ENCODE results near the gene FGF12.

FGF12 gene

GRCh38 chr3:192128922-192129321 is 598.4 kb downstream of the FGF12 start:
- Histone ChIP-seq H3K9ac (ENCODE audit: low read length) (no peak overlapping the region), H3K4me3 (ENCODE audit: insufficient read depth in 1 of 2, low read depth in 1 of 2, low read length in 2 of 2) (no peak overlapping the region), H3K4me2 (ENCODE audit: low read length, poor library complexity, severe bottlenecking) (no peak overlapping the region), H3K9me3 (ENCODE audit: control insufficient read depth, low read length) (no peaks in the 10 kb centered on the region), H3K23ac (ENCODE audit: low read length in 2 of 2) (no peak overlapping the region), H2BK15ac (ENCODE audit: low read depth, poor library complexity, severe bottlenecking) (no peak overlapping the region), H2AFZ (ENCODE audit: low read depth, low read length) (no peak overlapping the region), H3K27me3 (ENCODE audit: control insufficient read depth in 1 of 2, insufficient read depth in 1 of 2, low read length in 2 of 2) (no peaks in the 10 kb centered on the region), H2BK120ac (ENCODE audit: low read depth, low read length) (no peak overlapping the region), H3K18ac (ENCODE audit: low read depth in 1 of 2, low read length in 2 of 2) (no peak overlapping the region), H3K14ac (ENCODE audit: low read length in 2 of 2) (no peak overlapping the region), H2BK5ac (ENCODE audit: low read depth, low read length, poor library complexity, severe bottlenecking) (no peak overlapping the region), H2AK5ac (ENCODE audit: low read length, severe bottlenecking) (no peak overlapping the region), H3K27ac (ENCODE audit: low read length, poor library complexity, severe bottlenecking) (no peak overlapping the region), H3K4ac (ENCODE audit: low read depth in 1 of 2, low read length in 2 of 2) (no peak overlapping the region), H3K4me1 (ENCODE audit: control insufficient read depth, insufficient read depth, low read depth, low read length) (no peaks in the 10 kb centered on the region), H4K91ac (ENCODE audit: low read length) (no peak overlapping the region), H3K36me3 (ENCODE audit: control insufficient read depth in 1 of 2, insufficient read depth in 2 of 2, low read depth in 1 of 2, low read length in 2 of 2) (no peaks in the 10 kb centered on the region), H4K8ac (ENCODE audit: low read length) (no peak overlapping the region), H2BK12ac (ENCODE audit: low read length in 2 of 2) (no peak overlapping the region), H3K79me1 (replicated peaks; ENCODE audit: low read length, poor library complexity, severe bottlenecking) (no peaks in the 10 kb centered on the region)
- DNase-seq = no peak
- WGBS = 59% methylated on average over 3 of the region's 4 CpGs

GRCh38 chr3:192128060-192128459 is 599.3 kb downstream of the FGF12 start:
- H3K4ac ChIP-seq (ENCODE audit: low read depth in 1 of 2, low read length in 2 of 2) = no peak overlapping the region
- no peak overlapping the region for H3K4me2 ChIP-seq (ENCODE audit: low read length, poor library complexity, severe bottlenecking)
- H3K9ac ChIP-seq (ENCODE audit: low read length) = no peak overlapping the region
- no peak overlapping the region for H3K27ac ChIP-seq (ENCODE audit: low read length, poor library complexity, severe bottlenecking)
- no peaks in the 10 kb centered on the region for H3K27me3 ChIP-seq (ENCODE audit: control insufficient read depth in 1 of 2, insufficient read depth in 1 of 2, low read length in 2 of 2)
- H4K8ac ChIP-seq (ENCODE audit: low read length) = no peak overlapping the region
- H2BK120ac ChIP-seq (ENCODE audit: low read depth, low read length) = no peak overlapping the region
- H2AK5ac ChIP-seq (ENCODE audit: low read length, severe bottlenecking) = no peak overlapping the region
- H3K4me3 ChIP-seq (ENCODE audit: insufficient read depth in 1 of 2, low read depth in 1 of 2, low read length in 2 of 2) = no peak overlapping the region
- no CpG with 5 or more reads among the region's 4 CpGs for WGBS
- H3K79me1 ChIP-seq (replicated peaks; ENCODE audit: low read length, poor library complexity, severe bottlenecking) = no peaks in the 10 kb centered on the region
- no peak overlapping the region for H3K23ac ChIP-seq (ENCODE audit: low read length in 2 of 2)
- no peaks in the 10 kb centered on the region for H3K9me3 ChIP-seq (ENCODE audit: control insufficient read depth, low read length)
- H2BK15ac ChIP-seq (ENCODE audit: low read depth, poor library complexity, severe bottlenecking) = no peak overlapping the region
- no peak overlapping the region for H2BK5ac ChIP-seq (ENCODE audit: low read depth, low read length, poor library complexity, severe bottlenecking)
- no peak overlapping the region for H3K14ac ChIP-seq (ENCODE audit: low read length in 2 of 2)
- H3K36me3 ChIP-seq (ENCODE audit: control insufficient read depth in 1 of 2, insufficient read depth in 2 of 2, low read depth in 1 of 2, low read length in 2 of 2) = no peaks in the 10 kb centered on the region
- H2BK12ac ChIP-seq (ENCODE audit: low read length in 2 of 2) = no peak overlapping the region
- H4K91ac ChIP-seq (ENCODE audit: low read length) = no peak overlapping the region
- no peak overlapping the region for H2AFZ ChIP-seq (ENCODE audit: low read depth, low read length)
- H3K18ac ChIP-seq (ENCODE audit: low read depth in 1 of 2, low read length in 2 of 2) = no peak overlapping the region
- DNase-seq = no peak
- H3K4me1 ChIP-seq (ENCODE audit: control insufficient read depth, insufficient read depth, low read depth, low read length) = no peaks in the 10 kb centered on the region

- Histone ChIP-seq H3K27me3 (ENCODE audit: control insufficient read depth in 1 of 2, insufficient read depth in 1 of 2, low read length in 2 of 2) (no peaks in the 10 kb centered on the region), H3K4me2 (ENCODE audit: low read length, poor library complexity, severe bottlenecking) (no peak overlapping the region), H2AFZ (ENCODE audit: low read depth, low read length) (no peak overlapping the region), H3K4me1 (ENCODE audit: control insufficient read depth, insufficient read depth, low read depth, low read length) (no peaks in the 10 kb centered on the region), H3K18ac (ENCODE audit: low read depth in 1 of 2, low read length in 2 of 2) (no peak overlapping the region), H3K27ac (ENCODE audit: low read length, poor library complexity, severe bottlenecking) (no peak overlapping the region), H2BK5ac (ENCODE audit: low read depth, low read length, poor library complexity, severe bottlenecking) (no peak overlapping the region), H2AK5ac (ENCODE audit: low read length, severe bottlenecking) (no peak overlapping the region), H3K14ac (ENCODE audit: low read length in 2 of 2) (no peak overlapping the region), H3K4ac (ENCODE audit: low read depth in 1 of 2, low read length in 2 of 2) (no peak overlapping the region), H3K36me3 (ENCODE audit: control insufficient read depth in 1 of 2, insufficient read depth in 2 of 2, low read depth in 1 of 2, low read length in 2 of 2) (no peaks in the 10 kb centered on the region), H2BK120ac (ENCODE audit: low read depth, low read length) (no peak overlapping the region), H3K9me3 (ENCODE audit: control insufficient read depth, low read length) (no peaks in the 10 kb centered on the region), H4K91ac (ENCODE audit: low read length) (no peak overlapping the region), H2BK12ac (ENCODE audit: low read length in 2 of 2) (no peak overlapping the region), H2BK15ac (ENCODE audit: low read depth, poor library complexity, severe bottlenecking) (no peak overlapping the region), H3K4me3 (ENCODE audit: insufficient read depth in 1 of 2, low read depth in 1 of 2, low read length in 2 of 2) (no peak overlapping the region), H3K79me1 (replicated peaks; ENCODE audit: low read length, poor library complexity, severe bottlenecking) (no peaks in the 10 kb centered on the region), H4K8ac (ENCODE audit: low read length) (no peak overlapping the region), H3K9ac (ENCODE audit: low read length) (no peak overlapping the region), H3K23ac (ENCODE audit: low read length in 2 of 2) (no peak overlapping the region)
- no peak for DNase-seq
- 93% methylated on average over 13 of the region's 13 CpGs for WGBS
Observed at GRCh38 chr3:192122832-192123594, 604.3 kb downstream of the FGF12 start.

GRCh38 chr3:192121923-192122322 is 605.4 kb downstream of the FGF12 start:
- no peak overlapping the region for H3K14ac ChIP-seq (ENCODE audit: low read length in 2 of 2)
- H2BK120ac ChIP-seq (ENCODE audit: low read depth, low read length) = no peak overlapping the region
- no peak overlapping the region for H2AFZ ChIP-seq (ENCODE audit: low read depth, low read length)
- H3K4me1 ChIP-seq (ENCODE audit: control insufficient read depth, insufficient read depth, low read depth, low read length) = no peaks in the 10 kb centered on the region
- H3K9me3 ChIP-seq (ENCODE audit: control insufficient read depth, low read length) = no peaks in the 10 kb centered on the region
- H2BK12ac ChIP-seq (ENCODE audit: low read length in 2 of 2) = no peak overlapping the region
- H3K4me2 ChIP-seq (ENCODE audit: low read length, poor library complexity, severe bottlenecking) = no peak overlapping the region
- no peak overlapping the region for H2AK5ac ChIP-seq (ENCODE audit: low read length, severe bottlenecking)
- H2BK5ac ChIP-seq (ENCODE audit: low read depth, low read length, poor library complexity, severe bottlenecking) = no peak overlapping the region
- H3K4me3 ChIP-seq (ENCODE audit: insufficient read depth in 1 of 2, low read depth in 1 of 2, low read length in 2 of 2) = no peak overlapping the region
- H4K91ac ChIP-seq (ENCODE audit: low read length) = no peak overlapping the region
- H3K4ac ChIP-seq (ENCODE audit: low read depth in 1 of 2, low read length in 2 of 2) = no peak overlapping the region
- no peak overlapping the region for H3K18ac ChIP-seq (ENCODE audit: low read depth in 1 of 2, low read length in 2 of 2)
- H3K27ac ChIP-seq (ENCODE audit: low read length, poor library complexity, severe bottlenecking) = no peak overlapping the region
- H2BK15ac ChIP-seq (ENCODE audit: low read depth, poor library complexity, severe bottlenecking) = no peak overlapping the region
- H3K36me3 ChIP-seq (ENCODE audit: control insufficient read depth in 1 of 2, insufficient read depth in 2 of 2, low read depth in 1 of 2, low read length in 2 of 2) = no peaks in the 10 kb centered on the region
- no CpG with 5 or more reads among the region's 3 CpGs for whole genome bisulfite sequencing
- H3K79me1 ChIP-seq (replicated peaks; ENCODE audit: low read length, poor library complexity, severe bottlenecking) = no peaks in the 10 kb centered on the region
- H3K27me3 ChIP-seq (ENCODE audit: control insufficient read depth in 1 of 2, insufficient read depth in 1 of 2, low read length in 2 of 2) = no peaks in the 10 kb centered on the region
- no peak overlapping the region for H3K9ac ChIP-seq (ENCODE audit: low read length)
- no peak overlapping the region for H4K8ac ChIP-seq (ENCODE audit: low read length)
- DNase-seq = no peak
- no peak overlapping the region for H3K23ac ChIP-seq (ENCODE audit: low read length in 2 of 2)
